Measurements from ENCODE around the gene ZRANB3. TPM values are rescaled to one million over a fixed set of nuclear protein-coding genes. Genes with fewer than 3 reads are reported as not detected.
"Not testable (repeated sequence)": the region's sequence is repeated elsewhere in the genome, so short reads cannot be mapped to it uniquely, and the experiment has no call there.

ZRANB3 gene
- total RNA-seq, 1 experiment from 2014 or later: 12.0 TPM

DNA sequence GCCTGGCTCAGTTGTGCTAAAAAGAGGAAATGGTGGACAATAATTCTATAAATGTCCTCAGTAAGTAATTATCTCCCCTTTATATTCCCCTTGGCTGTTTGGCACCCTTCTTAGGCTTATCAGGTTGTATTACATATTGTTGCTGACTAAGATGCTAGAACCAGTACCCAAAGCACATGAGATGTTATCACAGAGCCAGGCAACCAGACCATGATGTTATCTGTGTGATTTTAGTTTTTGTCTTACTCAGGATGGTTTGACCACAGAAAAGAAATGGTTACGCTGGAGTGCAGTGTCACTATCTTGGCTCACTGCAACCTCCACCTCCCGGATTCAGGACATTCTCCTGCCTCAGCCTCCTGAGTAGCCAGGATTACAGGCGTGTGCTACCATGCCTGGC, 15.4 kb upstream of the ZRANB3 start:
- POLR2A ChIA-PET: no interaction called here
- RAD21 ChIA-PET (ENCODE audit: low non-redundant PET in 1 of 2, low total read pairs in 2 of 2, uncharacterized antibody in 2 of 2, unreplicated experiment in 2 of 2): no interaction called here

DNA sequence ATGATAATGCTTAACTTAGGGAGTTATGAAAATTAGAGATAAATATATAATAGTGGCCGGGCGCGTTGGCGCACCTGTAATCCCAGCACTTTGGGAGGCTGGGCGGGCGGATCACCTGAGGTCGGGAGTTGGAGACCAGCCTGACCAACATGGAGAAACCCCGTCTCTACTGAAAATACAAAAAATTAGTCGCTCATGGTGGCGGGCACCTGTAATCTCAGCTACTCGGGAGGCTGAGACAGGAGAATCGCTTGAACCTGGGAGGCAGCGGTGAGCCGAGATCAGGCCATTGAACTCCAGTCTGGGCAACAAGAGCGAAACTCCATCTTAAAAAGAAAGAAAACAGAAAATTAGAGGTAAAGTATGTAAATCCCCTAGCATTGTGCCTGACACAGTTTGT, 2.5 kb upstream of the ZRANB3 start:
- intact Hi-C loops (cut with micrococcal nuclease): loop anchor here (5.0 kb wide), 1 partner anchor 481 kb away; the partner anchor contains the start of gene RAB3GAP1
- H3K4me2 ChIP-seq (ENCODE audit: low read length); H2AFZ ChIP-seq (ENCODE audit: low read depth, low read length, poor library complexity, severe bottlenecking); H3K4me3 ChIP-seq (replicated peaks in 1 of 2; ENCODE audit: low read depth in 1 of 2, low read length in 2 of 2); H3K9me2 ChIP-seq (ENCODE audit: insufficient read depth); H4K20me1 ChIP-seq (ENCODE audit: insufficient read depth); POLR2A ChIA-PET; ATAC-seq; BruUV-seq (replicated peaks); H3K27ac ChIP-seq (ENCODE audit: low read depth, low read length); H3K9ac ChIP-seq (ENCODE audit: low read length); H3K9me3 ChIP-seq (ENCODE audit: control insufficient read depth in 1 of 2, insufficient read depth in 1 of 2, low read depth in 1 of 2, low read length in 2 of 2); RAD21 ChIA-PET (ENCODE audit: low non-redundant PET in 1 of 2, low total read pairs in 2 of 2, uncharacterized antibody in 2 of 2, unreplicated experiment in 2 of 2); CTCF ChIA-PET; H3K27me3 ChIP-seq (ENCODE audit: insufficient read depth, low read length); DNase-seq (ENCODE audit: low read depth, low spot score); H3K36me3 ChIP-seq (ENCODE audit: control insufficient read depth in 1 of 2, insufficient read depth in 2 of 2, low read length in 2 of 2): not testable (repeated sequence)
- Histone ChIP-seq H3K4me1 (ENCODE audit: control insufficient read depth in 1 of 2, insufficient read depth in 2 of 2, low read length in 2 of 2) (peaks cover 7 to 19% of the 10 kb centered on the region in 2 experiments), H3K79me2 (ENCODE audit: insufficient read depth, low read length) (peaks cover 85% of the 10 kb centered on the region)

More for the DNA sequence above, 15.4 kb upstream of the ZRANB3 start:
- intact Hi-C loops (cut with micrococcal nuclease): no loop called here
- DNase-seq (ENCODE audit: low read depth, low spot score) (no peak), ATAC-seq (no peak)
- H2AFZ ChIP-seq (ENCODE audit: low read depth, low read length, poor library complexity, severe bottlenecking): no peak overlapping the region
- H3K9me3 ChIP-seq (ENCODE audit: control insufficient read depth in 1 of 2, insufficient read depth in 1 of 2, low read depth in 1 of 2, low read length in 2 of 2): no peaks in the 10 kb centered on the region
- no peak overlapping the region for H3K27ac ChIP-seq (ENCODE audit: low read depth, low read length)
- no peaks in the 10 kb centered on the region for H3K27me3 ChIP-seq (ENCODE audit: insufficient read depth, low read length)
- TF ChIP-seq, protein P1, sequence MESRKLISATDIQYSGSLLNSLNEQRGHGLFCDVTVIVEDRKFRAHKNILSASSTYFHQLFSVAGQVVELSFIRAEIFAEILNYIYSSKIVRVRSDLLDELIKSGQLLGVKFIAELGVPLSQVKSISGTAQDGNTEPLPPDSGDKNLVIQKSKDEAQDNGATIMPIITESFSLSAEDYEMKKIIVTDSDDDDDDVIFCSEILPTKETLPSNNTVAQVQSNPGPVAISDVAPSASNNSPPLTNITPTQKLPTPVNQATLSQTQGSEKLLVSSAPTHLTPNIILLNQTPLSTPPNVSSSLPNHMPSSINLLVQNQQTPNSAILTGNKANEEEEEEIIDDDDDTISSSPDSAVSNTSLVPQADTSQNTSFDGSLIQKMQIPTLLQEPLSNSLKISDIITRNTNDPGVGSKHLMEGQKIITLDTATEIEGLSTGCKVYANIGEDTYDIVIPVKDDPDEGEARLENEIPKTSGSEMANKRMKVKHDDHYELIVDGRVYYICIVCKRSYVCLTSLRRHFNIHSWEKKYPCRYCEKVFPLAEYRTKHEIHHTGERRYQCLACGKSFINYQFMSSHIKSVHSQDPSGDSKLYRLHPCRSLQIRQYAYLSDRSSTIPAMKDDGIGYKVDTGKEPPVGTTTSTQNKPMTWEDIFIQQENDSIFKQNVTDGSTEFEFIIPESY (IDR thresholded peaks at IDR 0.05; ENCODE audit: extremely low read depth, insufficient replicate concordance, low read length): no peak
- TF ChIP-seq RAD21 (IDR thresholded peaks at IDR 0.05; ENCODE audit: low read depth) (no peak), YY1 (IDR thresholded peaks at IDR 0.05; ENCODE audit: extremely low read depth, insufficient replicate concordance, low read depth, low read length) (no peak), POLR2A (IDR thresholded peaks at IDR 0.05; ENCODE audit: borderline replicate concordance, extremely low read depth, insufficient read depth, insufficient read length) (no peak), ZFX (IDR thresholded peaks at IDR 0.05) (no peak), ZNF274 (IDR thresholded peaks at IDR 0.05; ENCODE audit: low read depth, low read length) (no peak), EZH2phosphoT487 (IDR thresholded peaks at IDR 0.05; ENCODE audit: borderline replicate concordance) (no peak), EZH2 (IDR thresholded peaks at IDR 0.05) (no peak), SIN3A (IDR thresholded peaks at IDR 0.05; ENCODE audit: low read depth) (no peak), POLR2AphosphoS5 (IDR thresholded peaks at IDR 0.05; ENCODE audit: low read depth, low read length) (no peak), TCF7L2 (IDR thresholded peaks at IDR 0.05; ENCODE audit: borderline replicate concordance, extremely low read depth, insufficient read depth, insufficient read length) (no peak), FOSL1 (IDR thresholded peaks at IDR 0.05; ENCODE audit: low read depth) (no peak), ELF1 (IDR thresholded peaks at IDR 0.05; ENCODE audit: borderline replicate concordance, low read depth) (no peak), JUND (IDR thresholded peaks at IDR 0.05) (no peak)
- TF ChIP-seq, protein P2, sequence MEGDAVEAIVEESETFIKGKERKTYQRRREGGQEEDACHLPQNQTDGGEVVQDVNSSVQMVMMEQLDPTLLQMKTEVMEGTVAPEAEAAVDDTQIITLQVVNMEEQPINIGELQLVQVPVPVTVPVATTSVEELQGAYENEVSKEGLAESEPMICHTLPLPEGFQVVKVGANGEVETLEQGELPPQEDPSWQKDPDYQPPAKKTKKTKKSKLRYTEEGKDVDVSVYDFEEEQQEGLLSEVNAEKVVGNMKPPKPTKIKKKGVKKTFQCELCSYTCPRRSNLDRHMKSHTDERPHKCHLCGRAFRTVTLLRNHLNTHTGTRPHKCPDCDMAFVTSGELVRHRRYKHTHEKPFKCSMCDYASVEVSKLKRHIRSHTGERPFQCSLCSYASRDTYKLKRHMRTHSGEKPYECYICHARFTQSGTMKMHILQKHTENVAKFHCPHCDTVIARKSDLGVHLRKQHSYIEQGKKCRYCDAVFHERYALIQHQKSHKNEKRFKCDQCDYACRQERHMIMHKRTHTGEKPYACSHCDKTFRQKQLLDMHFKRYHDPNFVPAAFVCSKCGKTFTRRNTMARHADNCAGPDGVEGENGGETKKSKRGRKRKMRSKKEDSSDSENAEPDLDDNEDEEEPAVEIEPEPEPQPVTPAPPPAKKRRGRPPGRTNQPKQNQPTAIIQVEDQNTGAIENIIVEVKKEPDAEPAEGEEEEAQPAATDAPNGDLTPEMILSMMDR (IDR thresholded peaks at IDR 0.05 in 2 of 3, conservative IDR thresholded peaks at IDR 0.05 in 1 of 3; ENCODE audit: borderline replicate concordance in 1 of 3, insufficient read depth in 1 of 3, low read depth in 2 of 3, low read length in 2 of 3): no peak
- TF ChIP-seq, protein P3, sequence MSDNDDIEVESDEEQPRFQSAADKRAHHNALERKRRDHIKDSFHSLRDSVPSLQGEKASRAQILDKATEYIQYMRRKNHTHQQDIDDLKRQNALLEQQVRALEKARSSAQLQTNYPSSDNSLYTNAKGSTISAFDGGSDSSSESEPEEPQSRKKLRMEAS (IDR thresholded peaks at IDR 0.05): no peak
- CTCF ChIA-PET: no interaction called here
- H3K36me3 ChIP-seq (ENCODE audit: control insufficient read depth in 1 of 2, insufficient read depth in 2 of 2, low read length in 2 of 2): no peaks in the 10 kb centered on the region
- no peak overlapping the region for H3K4me3 ChIP-seq (replicated peaks in 1 of 2; ENCODE audit: low read depth in 1 of 2, low read length in 2 of 2)
- H4K20me1 ChIP-seq (ENCODE audit: insufficient read depth): peaks cover 2% of the 10 kb centered on the region; the same call in 1 of the 2 replicates
- no peaks in the 10 kb centered on the region for H3K4me1 ChIP-seq (ENCODE audit: control insufficient read depth in 1 of 2, insufficient read depth in 2 of 2, low read length in 2 of 2)
- no peaks in the 10 kb centered on the region for H3K9me2 ChIP-seq (ENCODE audit: insufficient read depth)
- H3K9ac ChIP-seq (ENCODE audit: low read length): no peak overlapping the region
- no peak overlapping the region for H3K4me2 ChIP-seq (ENCODE audit: low read length)
- H3K79me2 ChIP-seq (ENCODE audit: insufficient read depth, low read length): peaks cover 89% of the 10 kb centered on the region
- BruUV-seq (replicated peaks): no TSS peak

All from HCT116 (cell line).